SK-N-DZ (cell line): Measurements from ENCODE around the gene RPS8.
"Not testable (repeated sequence)": the region's sequence is repeated elsewhere in the genome, so short reads cannot be mapped to it uniquely, and the experiment has no call there.

Experiments
- DNase-seq: peaks from one replicate; pipeline ENCODE4 v3.0.0-alpha.2; 2015; ENCODE audit warnings: low spot score

RPS8 gene

DNA sequence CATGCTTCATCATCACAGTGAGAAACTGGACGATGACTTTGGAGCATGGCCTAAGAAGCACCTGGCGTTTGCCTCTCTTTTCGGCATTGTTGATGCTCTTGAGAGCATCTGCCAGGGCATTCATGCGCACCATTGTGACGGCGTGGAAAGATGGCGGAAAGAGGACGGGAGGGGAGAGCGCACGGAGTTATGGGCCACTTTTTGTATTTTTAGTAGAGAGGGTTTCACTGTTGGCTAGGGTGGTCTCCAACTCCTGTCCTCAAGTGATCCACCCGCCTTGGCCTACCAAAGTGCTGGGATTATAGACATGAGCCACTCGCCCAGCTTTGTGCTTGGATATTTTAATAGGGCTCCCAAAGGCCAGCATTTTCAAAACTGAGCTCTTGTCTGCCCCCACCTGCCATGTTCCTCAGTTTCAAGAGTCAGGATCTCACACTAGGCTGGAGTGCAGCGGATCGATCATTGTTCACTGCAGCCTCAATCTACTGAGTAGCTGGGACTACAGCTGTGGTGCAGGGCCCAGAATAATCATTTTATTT lies 5.3 kb downstream of the RPS8 start:
- no peak for DNase-seq

DNA sequence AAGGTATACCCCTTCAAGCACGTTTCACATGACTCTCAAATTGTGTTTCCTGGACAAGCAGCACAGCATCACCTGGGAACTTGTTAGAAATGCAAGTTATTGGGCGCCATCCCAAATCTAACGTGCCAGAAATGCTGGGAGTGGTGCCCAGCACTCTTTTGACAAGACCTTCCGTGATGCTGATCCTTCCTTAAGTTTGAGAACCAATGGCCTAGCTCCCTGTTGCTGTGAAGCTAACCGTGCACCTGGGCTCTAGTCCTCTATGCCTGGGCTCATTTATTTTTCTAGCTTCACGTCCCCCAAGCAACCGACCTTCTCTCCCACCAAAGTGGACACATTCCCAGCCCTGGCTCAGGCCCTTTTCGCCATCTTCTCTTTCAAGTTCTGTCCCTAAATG lies 8.4 kb downstream of the RPS8 start:
- no peak for DNase-seq

DNA sequence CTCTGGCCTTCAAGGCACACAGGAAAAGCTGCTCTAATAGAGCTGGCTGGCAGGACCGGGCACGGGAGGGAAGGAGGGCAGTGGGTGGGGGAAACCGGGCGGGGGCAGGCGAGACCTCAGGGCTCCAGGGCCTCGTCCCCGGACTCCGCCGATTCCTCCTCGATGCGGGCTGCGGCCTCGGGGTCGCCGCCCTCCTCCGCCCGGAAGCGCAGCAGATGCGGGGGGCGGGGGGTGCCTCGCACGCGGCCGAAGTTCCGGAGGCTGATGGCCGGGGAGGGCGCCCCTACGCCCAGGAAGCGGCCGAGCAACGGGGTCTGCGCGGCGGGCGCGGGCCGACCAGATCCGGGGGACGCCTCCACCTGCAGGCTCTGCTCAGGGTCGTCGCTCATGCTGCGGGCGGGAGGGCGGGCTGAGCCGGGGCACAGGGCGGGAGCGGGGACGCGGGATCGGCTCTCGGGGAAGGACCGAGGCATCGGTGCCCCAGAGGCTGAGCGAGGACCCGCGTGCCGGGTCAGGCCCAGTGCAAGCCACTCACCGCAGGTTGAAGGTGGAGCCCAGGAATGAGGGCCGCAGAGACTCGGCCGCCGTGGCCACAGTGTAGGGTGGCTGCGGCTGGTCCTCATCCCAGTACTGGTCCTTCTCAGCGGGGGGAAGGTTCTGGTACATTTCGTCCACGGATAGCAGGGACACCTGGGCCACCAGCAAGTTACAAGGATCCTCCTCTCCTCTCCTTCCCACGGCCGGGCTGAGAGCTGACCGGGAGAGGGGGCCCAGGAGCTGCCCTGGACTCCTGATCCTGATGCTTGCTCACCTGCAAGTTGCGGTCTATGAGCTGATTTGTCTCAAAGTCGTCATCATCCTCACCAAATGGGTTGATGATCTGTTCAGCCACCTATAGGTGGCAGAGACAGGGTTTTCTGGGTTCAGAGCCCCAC lies 9.0 kb downstream of the RPS8 start:
- no peak for DNase-seq

- no peak for DNase-seq
Measured at GRCh38 chr1:44785029-44785380, 9.7 kb downstream of the RPS8 start.

DNA sequence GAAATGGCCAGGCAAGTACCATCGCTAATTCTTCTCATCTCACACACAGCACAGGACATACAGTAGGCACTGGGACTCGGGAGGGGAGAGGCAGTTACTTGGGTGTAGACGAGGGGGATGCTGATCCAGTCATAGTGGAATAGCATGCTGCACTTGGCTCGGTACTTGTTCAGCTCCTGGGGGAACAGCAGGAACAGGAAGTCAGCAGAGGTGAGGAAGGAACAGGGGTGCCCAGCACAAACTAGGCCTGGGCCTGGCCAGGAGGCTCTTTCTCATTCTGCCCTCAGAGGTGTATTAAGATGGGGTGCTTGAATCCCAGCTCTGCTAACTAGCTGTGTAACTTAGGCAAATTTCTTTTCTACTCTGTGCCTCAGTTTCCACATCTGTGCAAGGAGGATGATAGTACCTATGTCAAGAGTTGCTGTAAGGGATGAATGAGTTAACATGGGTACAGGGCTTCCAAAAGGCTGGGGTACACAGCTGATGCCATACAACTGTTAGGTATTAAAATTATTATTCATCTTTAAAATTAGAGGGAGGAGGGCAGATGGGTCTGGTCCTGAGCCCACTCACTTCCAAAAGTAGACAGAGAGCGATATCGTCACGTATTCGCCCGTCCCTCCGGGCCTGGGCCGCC lies 10.3 kb downstream of the RPS8 start:
- DNase-seq: no peak

- peak; percentile 70 for DNase-seq
Measured at GRCh38 chr1:44786138-44786840, 10.9 kb downstream of the RPS8 start.

DNA sequence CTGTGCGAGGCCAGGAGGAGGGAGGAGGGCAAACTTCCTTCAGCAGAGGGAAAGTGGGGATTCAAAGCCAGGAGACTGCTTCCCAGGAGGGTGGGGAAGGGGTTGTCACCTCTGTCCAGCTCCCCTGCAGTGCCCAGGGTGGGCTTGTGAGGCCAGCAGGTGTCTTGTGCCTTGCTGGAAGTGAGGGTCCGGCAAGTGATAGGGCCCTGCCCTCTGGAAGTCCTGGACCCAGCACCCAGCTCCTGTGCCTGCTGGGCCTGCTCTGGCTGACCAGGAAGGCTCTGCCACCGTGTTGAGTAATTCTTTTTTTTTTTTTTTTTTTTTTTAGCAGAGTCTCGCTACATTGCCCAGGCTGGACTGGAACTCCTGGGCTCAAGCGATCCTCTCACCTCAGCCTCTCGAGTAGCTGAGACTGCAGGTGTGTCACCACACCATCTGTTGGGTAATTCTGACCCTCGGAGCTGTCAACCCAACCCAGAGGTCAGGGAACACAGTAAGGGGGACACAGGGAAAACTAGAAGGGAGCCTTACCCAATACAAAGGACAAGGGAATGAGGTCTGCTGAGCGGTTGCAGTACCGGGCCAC lies 11.6 kb downstream of the RPS8 start:
- DNase-seq: no peak

GRCh38 chr1:44787506-44787905 lies 12.2 kb downstream of the RPS8 start:
- DNase-seq: no peak

DNA sequence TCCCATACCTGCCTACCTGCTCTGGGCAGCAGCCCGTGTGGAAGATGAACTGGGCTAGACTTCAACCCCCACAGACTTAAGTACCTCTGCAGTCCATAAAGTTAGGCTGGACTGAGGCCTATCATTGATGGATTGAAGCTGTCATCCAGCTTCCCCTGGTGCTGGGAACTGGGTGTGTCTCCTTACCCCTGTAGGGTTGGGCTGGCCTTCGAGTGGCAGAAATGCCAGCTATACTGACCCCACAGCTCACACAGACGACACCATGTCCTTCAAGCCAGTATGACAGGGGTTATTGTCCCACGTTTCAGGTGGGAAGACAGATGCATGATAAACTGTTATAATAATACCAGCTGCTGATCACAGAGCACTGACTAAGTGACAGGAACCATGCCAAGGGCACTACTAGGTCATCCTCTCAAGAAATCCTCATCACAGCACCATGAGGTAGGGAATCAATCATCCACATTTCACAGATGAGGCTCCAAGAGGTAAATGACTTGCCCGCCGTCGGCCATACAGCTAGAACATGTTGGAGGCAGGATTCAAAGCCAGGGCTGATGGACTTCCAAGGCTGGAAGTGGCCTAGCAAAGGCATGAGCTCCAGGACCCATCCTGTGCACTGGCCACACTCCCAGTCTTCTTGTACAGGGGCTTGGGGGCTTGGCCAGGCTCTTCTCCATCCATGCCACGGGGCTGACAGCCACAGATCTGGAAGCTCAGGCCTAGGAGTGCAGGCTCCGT lies 12.9 kb downstream of the RPS8 start, which contains the start of gene BEST4:
Gene BEST4 (minus strand): TSS at position 51 of the 741 bp plus-strand sequence. CDS start 465 bp downstream, outside the sequence.
- no peak for DNase-seq

- no peak for DNase-seq
Measured at GRCh38 chr1:44790968-44791801, 15.8 kb downstream of the RPS8 start.

GRCh38 chr1:44792736-44793502 lies 17.6 kb downstream of the RPS8 start:
- no peak for DNase-seq

GRCh38 chr1:44797886-44798285 lies 22.5 kb downstream of the RPS8 start:
- not testable (repeated sequence) for DNase-seq

DNA sequence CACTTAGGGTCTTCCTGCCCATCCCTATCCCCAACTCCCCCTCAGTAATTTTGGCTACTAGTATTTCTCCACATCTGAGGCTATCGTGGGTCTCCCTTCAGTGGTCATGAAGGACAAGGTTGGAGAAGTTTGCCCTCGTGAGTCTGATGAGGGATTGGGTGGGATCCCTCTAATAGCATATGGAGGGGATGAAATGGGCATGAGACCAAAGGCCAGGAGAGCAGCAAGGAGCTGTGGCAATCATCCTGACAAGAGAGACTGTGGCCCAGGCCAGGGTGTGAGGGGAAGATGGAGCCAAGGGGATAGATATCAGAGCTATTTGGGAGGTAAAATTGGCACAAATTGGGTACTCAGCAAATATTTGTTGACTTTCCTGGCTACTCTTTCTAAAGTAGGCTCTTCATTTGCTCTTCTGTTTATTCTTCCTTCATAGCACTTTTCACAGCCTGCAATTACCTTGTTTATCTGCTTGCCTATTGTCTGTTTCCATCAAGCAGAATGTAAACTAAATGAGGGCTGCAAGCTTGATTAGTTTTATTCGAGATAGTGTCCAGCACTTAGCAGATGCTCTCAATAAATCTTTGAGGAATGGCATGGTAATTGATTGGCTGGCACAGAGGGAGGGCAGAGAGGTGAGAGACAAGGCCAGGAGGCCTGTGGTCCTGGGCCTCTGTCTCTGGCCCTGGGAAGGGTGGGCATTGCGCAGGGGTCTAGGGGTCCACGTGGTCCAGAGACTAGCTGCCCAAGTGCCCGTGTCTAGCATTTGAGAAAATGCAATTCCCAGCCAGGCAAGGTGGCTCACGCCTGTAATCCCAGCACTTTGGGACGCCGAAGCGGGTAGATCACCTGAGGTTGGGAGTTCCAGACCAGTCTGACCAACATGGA lies 23.4 kb downstream of the RPS8 start:
- no peak for DNase-seq

DNA sequence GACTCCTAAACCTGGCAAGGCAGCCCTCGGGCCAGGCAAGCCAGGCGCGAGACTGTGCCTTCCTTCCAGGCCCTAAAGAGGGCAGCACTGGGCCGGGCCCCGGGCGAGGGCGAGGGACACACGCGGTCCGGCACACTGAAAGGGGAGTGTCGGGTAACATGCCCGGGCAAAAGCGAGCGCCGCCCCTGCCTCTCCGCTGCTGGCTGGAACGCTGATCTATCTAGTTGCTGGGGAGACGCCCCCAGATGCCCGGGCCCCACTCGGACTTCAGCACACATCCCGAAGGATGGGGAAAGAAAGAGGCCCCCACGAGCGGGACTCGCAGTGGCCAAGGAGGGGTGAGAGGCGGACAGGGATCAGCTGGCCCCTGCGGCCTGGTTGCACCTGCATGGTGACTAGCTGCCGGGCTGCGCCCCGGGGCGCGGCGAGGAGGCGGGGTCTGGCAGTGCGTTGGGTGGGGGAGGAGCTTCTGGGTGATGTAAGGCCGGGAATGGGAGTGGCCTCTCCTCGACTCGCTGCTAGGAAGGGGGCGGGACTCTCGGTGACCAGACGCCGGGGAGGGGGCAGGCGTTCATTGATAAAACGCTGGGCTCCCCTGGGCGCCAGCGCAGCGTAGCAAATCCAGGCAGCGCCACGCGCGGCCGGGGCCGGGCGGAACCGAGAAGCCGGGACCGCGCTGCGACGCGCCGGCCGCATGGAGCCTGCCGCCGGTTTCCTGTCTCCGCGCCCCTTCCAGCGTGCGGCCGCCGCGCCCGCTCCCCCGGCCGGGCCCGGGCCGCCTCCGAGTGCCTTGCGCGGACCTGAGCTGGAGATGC lies 24.6 kb downstream of the RPS8 start, which contains the start of gene PLK3:
Gene PLK3 (plus strand): TSS at position 608 of the 815 bp plus-strand sequence. CDS start 87 bp downstream, at position 695.
- peak; percentile 93 for DNase-seq

- no peak for DNase-seq
Measured at GRCh38 chr1:44801491-44802305, 26.4 kb downstream of the RPS8 start.
